ENCODE measurements around the gene EDDM13.
"Not testable (repeated sequence)": the region's sequence is repeated elsewhere in the genome, so short reads cannot be mapped to it uniquely, and the experiment has no call there.

Gene EDDM13

GRCh38 chr19:56272161-56272798, at the start of gene EDDM13:
Gene EDDM13, plus strand, starts transcription at chr19:56272748. Its CDS starts 87 bp downstream, at chr19:56272835.
- DNase-seq = no peak

DNA sequence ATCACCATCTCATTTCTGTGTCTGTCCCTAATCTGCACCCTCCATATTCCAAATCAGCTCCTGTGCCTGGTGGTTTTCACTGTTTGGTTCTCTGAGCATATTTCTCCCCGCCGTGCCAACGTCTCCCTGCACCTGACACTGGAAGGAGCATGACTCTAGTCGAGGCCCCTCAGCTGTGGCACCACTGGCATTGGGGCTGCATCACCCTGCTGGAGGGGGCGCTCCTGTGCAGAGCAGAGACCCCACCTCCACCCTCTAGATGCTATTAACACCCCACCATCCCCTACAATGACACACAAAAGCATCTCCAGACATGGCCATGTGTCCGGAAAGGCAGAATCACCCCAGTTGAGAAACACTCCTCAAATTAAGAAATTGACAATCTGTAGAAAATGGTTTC, 49.6 kb upstream of the EDDM13 start:
- no peak for DNase-seq

GRCh38 chr19:56223481-56223880, 49.1 kb upstream of the EDDM13 start:
- no peak for DNase-seq

- no peak for DNase-seq
These were observed 27.3 kb upstream of the EDDM13 start for GRCh38 chr19:56245121-56245740.

DNA sequence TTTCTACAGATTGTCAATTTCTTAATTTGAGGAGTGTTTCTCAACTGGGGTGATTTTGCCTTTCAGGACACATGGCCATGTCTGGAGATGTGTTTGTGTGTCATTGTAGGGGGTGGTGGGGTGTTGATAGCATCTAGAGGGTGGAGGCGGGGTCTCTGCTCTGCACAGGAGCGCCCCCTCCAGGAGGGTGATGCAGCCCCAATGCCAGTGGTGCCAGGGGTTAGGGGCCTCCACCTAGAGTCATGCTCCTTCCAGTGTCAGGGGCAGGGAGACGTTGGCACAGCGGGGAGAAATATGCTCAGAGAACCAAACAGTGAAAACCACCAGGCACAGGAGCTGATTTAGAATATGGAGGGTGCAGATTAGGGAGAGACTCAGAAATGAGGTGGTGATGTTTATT, 26.8 kb upstream of the EDDM13 start:
- DNase-seq = not testable (repeated sequence)

- DNase-seq = not testable (repeated sequence)
These were observed 23.7 kb upstream of the EDDM13 start for GRCh38 chr19:56248736-56249338.

GRCh38 chr19:56252699-56253422, 19.7 kb upstream of the EDDM13 start:
- peak; percentile 73 to 78 for DNase-seq

DNA sequence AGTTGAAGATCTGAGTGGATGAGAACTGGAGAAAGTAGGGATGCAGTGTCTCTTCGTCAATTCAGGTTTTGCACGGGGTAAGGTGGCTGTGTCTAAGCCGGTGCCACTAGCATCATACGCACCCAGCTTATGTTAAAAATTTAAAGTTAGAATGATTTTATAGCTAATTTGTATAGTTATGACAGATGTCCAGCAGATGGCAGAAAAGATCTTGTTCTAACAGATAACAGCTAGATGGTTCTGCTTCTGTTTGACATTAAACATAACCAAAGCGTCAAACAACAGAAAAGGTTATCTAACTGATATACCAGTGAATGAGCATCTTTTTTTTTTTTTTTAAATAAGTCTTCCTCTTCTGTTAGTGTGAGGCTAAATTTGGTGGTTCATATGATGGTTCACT, 18.8 kb upstream of the EDDM13 start:
- no peak for DNase-seq

GRCh38 chr19:56258272-56258671, 14.3 kb upstream of the EDDM13 start:
- DNase-seq = no peak

- no peak for DNase-seq
These were observed 11.4 kb upstream of the EDDM13 start for GRCh38 chr19:56261145-56261544.

DNA sequence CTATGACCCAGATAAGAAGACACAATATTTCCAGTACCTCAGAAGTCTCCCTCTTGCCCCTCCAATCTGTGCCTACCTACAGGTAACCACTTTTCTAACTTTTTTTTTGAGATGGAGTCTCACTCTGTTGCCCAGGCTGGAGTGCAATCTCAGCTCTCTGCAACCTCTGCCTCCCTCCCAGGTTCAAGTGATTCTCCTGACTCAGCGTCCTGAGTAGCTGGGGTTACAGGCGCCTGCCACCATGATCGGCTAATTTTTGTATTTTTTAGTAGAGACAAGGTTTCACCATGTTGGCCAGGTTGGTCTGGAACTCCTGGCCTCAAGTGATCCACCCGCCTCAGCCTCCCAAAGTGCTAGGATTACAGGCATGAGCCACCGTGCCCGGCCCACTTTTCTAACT, 10.6 kb upstream of the EDDM13 start:
- DNase-seq = not testable (repeated sequence)

DNA sequence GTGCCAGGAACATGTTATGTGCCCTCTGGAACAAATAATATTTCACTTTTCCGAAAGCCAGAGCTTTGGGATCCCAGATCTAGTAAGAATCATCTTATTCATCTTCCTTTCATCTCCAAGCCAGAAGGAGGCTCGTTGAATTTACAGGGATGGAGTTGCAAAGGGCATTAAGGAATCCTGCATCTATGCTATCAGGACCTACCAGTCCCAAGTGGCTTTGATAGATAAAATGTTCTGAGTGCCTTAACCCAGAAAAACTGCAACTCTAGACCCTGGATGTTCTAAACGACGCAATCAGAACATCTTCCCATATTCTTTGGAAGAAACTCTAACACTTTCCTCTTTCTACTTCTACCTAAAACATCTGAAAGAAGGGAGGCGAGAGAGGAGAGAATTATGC, 9.2 kb upstream of the EDDM13 start:
- DNase-seq = no peak

DNA sequence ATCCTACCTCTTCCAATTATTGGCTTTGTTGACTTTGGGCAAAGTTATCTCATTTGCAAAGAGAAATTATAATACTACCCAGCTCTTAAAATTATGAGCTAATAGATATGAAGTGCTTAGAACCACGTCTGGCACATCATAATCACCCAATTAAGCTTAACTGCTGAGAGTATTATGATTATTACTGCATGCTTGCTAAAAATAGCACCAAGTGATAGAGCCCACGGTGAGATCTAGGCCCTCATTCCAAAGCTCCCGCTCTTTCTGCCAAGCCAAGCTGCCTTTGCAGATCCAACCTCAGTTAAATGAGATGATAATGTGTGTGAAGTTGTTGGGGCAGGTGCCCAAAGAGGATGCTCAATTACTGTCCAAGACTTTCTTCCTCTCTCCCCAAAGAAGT, 6.5 kb upstream of the EDDM13 start:
- no peak for DNase-seq

GRCh38 chr19:56269348-56269747, 3.2 kb upstream of the EDDM13 start:
- no peak for DNase-seq

GRCh38 chr19:56270676-56271075, 1.9 kb upstream of the EDDM13 start:
- no peak for DNase-seq

DNA sequence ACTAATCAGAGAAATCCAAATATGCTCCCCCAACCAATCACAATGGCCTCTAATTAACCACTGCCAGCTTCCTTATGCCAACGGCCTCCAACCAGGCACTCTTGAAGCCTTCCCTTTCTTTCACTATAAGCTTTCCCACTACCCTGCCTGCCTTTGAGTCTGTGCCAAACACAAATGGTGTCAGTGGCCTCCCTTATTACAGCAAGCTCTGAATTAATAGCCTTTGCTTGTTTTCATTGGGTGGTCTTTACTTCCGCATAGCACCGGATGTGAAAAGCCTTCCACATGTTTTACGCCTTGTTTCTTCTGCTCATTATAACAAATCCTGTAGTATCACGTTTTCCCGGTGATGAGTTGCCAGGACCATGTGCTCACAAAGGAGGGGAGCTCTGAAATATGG, 1.4 kb upstream of the EDDM13 start:
- no peak for DNase-seq

- DNase-seq = no peak
These were observed 1.1 kb downstream of the EDDM13 start for GRCh38 chr19:56273563-56274117.

- DNase-seq = no peak
These were observed 10.3 kb downstream of the EDDM13 start for GRCh38 chr19:56282809-56283208.

GRCh38 chr19:56284746-56285145, 12.2 kb downstream of the EDDM13 start:
- DNase-seq = no peak

DNA sequence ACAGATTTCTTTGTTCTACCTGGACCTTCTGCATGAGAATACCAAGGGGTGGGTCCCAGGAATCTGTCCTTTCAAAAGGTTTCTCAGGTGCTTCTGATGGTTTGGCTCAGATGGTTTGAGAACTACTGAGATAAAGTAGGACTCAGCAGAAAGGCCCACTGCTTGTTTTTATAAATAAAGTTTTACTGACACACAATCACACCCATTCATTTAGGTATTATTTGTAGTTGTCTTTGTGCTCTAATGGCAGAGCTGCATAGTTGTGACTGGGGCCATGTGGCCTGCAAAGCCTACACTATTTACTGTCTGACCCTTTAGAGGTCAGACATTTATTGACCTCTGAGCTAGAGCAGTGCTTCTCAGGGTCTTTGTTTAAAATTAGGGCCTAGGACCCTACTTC, 17.6 kb downstream of the EDDM13 start:
- DNase-seq = no peak

DNA sequence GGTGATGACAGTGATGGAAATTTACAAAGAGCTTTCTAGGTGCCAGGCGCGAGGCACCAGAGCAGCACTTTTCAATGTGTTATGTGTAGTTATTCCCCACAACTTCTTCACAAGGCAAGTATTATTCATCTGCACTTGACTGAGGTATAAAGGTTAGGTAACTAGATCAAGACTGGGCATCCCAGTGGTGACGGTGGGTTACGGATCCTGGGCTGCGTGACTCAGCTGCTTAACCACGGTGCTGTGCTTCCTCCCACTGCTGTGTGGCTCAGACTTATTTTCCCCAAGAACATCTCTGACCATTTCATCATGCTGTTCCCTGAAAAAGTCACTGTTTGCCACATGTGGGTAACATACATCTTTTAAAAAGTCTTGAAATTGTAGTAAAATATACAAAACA, 19.3 kb downstream of the EDDM13 start:
- DNase-seq = no peak

- no peak for DNase-seq
These were observed 22.0 kb downstream of the EDDM13 start for GRCh38 chr19:56294549-56294948.

Measured in stimulated activated CD4-positive, alpha-beta T cell treated with anti-CD3 and anti-CD28 coated beads, Interleukin-2, amount 100 ng/mL, for 48 hours (primary cell).